Skeletal muscle tissue (tissue), 4 donors: Measurements from ENCODE around the gene BATF. TPM values are rescaled to one million over a fixed set of nuclear protein-coding genes. Genes with fewer than 3 reads are reported as not detected.

Experiments used
- H3K27ac ChIP-seq: one replicate; pipeline ENCODE4 v1.7.0; 2013; ENCODE audit warnings: mild to moderate bottlenecking, low read depth, low read length, inconsistent platforms
- H3K27me3 ChIP-seq, 3 donors: one replicate each; pipeline ENCODE4 v1.7.0; 2013; ENCODE audit warnings: low read length in 3 of 3; ENCODE audit not compliant: control insufficient read depth in 3 of 3, insufficient read depth in 3 of 3
- H3K36me3 ChIP-seq, 3 donors: one replicate each; pipeline ENCODE4 v1.7.0; 2013; ENCODE audit warnings: low read length in 3 of 3; ENCODE audit not compliant: control insufficient read depth in 3 of 3, insufficient read depth in 3 of 3
- H3K4me1 ChIP-seq, 3 donors: one replicate each; pipeline ENCODE4 v1.7.0; 2013; ENCODE audit warnings: low read length in 3 of 3, mild to moderate bottlenecking in 3 of 3; ENCODE audit not compliant: control insufficient read depth in 3 of 3, insufficient read depth in 3 of 3
- H3K4me3 ChIP-seq, 3 donors: one replicate each; pipeline ENCODE4 v1.7.0; 2013; ENCODE audit warnings: low read length in 3 of 3
- H3K9ac ChIP-seq, 3 donors: one replicate each; pipeline ENCODE4 v1.7.0; 2013; ENCODE audit warnings: low read length in 3 of 3, mild to moderate bottlenecking in 3 of 3, moderate library complexity in 2 of 3, low read depth in 1 of 3
- H3K9me3 ChIP-seq, 3 donors: one replicate each; pipeline ENCODE4 v1.7.0; 2013; ENCODE audit warnings: low read length in 3 of 3; ENCODE audit not compliant: control insufficient read depth in 3 of 3
- total RNA-seq: library from RNA; depleted of rRNA; stranded (reverse); fragments of >200 nt; gene quantifications from one replicate; pipeline ENCODE4 v1.2.3, GENCODE V29; 2014
- donor health status: Osteomylitis.

Gene BATF
- total RNA-seq, 1 donor from 2014 or later, result 1.0 TPM

- H3K36me3 ChIP-seq, result no peaks in the 10 kb centered on the region
- no peaks in the 10 kb centered on the region for H3K4me1 ChIP-seq
- no peak overlapping the region for H3K9ac ChIP-seq
- H3K9me3 ChIP-seq, result no peaks in the 10 kb centered on the region
- no peak overlapping the region for H3K27ac ChIP-seq
- H3K4me3 ChIP-seq, result no peak overlapping the region
- no peaks in the 10 kb centered on the region for H3K27me3 ChIP-seq
Measured at GRCh38 chr14:75499084-75499875, 23.0 kb upstream of the BATF start.

GRCh38 chr14:75501080-75501479 lies 21.2 kb upstream of the BATF start:
- H3K9ac ChIP-seq, result no peak overlapping the region
- H3K27me3 ChIP-seq, result no peaks in the 10 kb centered on the region
- no peaks in the 10 kb centered on the region for H3K9me3 ChIP-seq
- no peaks in the 10 kb centered on the region for H3K4me1 ChIP-seq
- H3K4me3 ChIP-seq, result no peak overlapping the region
- H3K27ac ChIP-seq, result no peak overlapping the region
- no peaks in the 10 kb centered on the region for H3K36me3 ChIP-seq

GRCh38 chr14:75504411-75504810 lies 17.9 kb upstream of the BATF start:
- no peaks in the 10 kb centered on the region for H3K4me1 ChIP-seq
- no peaks in the 10 kb centered on the region for H3K27me3 ChIP-seq
- no peaks in the 10 kb centered on the region for H3K9me3 ChIP-seq
- H3K36me3 ChIP-seq, result no peaks in the 10 kb centered on the region
- no peak overlapping the region for H3K27ac ChIP-seq
- no peak overlapping the region for H3K9ac ChIP-seq
- H3K4me3 ChIP-seq, result no peak overlapping the region

GRCh38 chr14:75506930-75507329 lies 15.3 kb upstream of the BATF start:
- Histone ChIP-seq H3K9ac (no peak overlapping the region), H3K9me3 (no peaks in the 10 kb centered on the region), H3K27me3 (no peaks in the 10 kb centered on the region), H3K4me3 (no peak overlapping the region), H3K36me3 (no peaks in the 10 kb centered on the region), H3K27ac (no peak overlapping the region), H3K4me1 (no peaks in the 10 kb centered on the region)

GRCh38 chr14:75510547-75510946 lies 11.7 kb upstream of the BATF start:
- Histone ChIP-seq H3K9me3 (no peaks in the 10 kb centered on the region), H3K27ac (no peak overlapping the region), H3K36me3 (no peaks in the 10 kb centered on the region), H3K4me1 (peaks cover 0 to 5% (median 3%) of the 10 kb centered on the region in 3 donors), H3K27me3 (no peaks in the 10 kb centered on the region), H3K9ac (no peak overlapping the region), H3K4me3 (no peak overlapping the region)

- Histone ChIP-seq H3K27me3 (no peaks in the 10 kb centered on the region), H3K4me3 (no peak overlapping the region), H3K27ac (no peak overlapping the region), H3K9ac (no peak overlapping the region), H3K4me1 (peaks cover 0 to 7% (median 5%) of the 10 kb centered on the region in 3 donors), H3K9me3 (no peaks in the 10 kb centered on the region), H3K36me3 (no peaks in the 10 kb centered on the region)
Measured at GRCh38 chr14:75511201-75511600, 11.1 kb upstream of the BATF start.

GRCh38 chr14:75513911-75514672 lies 8.2 kb upstream of the BATF start:
- Histone ChIP-seq H3K27ac (no peak overlapping the region), H3K9me3 (no peaks in the 10 kb centered on the region), H3K27me3 (no peaks in the 10 kb centered on the region), H3K9ac (no peak overlapping the region), H3K4me3 (no peak overlapping the region), H3K4me1 (peaks cover 0 to 7% (median 5%) of the 10 kb centered on the region in 3 donors), H3K36me3 (no peaks in the 10 kb centered on the region)

- Histone ChIP-seq H3K9me3 (no peaks in the 10 kb centered on the region), H3K4me1 (peaks cover 0 to 7% (median 5%) of the 10 kb centered on the region in 3 donors), H3K27me3 (no peaks in the 10 kb centered on the region), H3K4me3 (peak overlapping the region; percentile 56 to 78 (median 61)), H3K9ac (peak overlapping the region in 2 of 3 donors; percentile 53 to 73), H3K36me3 (no peaks in the 10 kb centered on the region), H3K27ac (no peak overlapping the region)
Measured at GRCh38 chr14:75514673-75515628, 7.3 kb upstream of the BATF start.

GRCh38 chr14:75515629-75515996 lies 6.7 kb upstream of the BATF start:
- H3K4me1 ChIP-seq, result peaks cover 0 to 7% (median 5%) of the 10 kb centered on the region in 3 donors
- no peaks in the 10 kb centered on the region for H3K36me3 ChIP-seq
- peak overlapping the region in 1 of 3 donors; percentile 53 for H3K9ac ChIP-seq
- H3K9me3 ChIP-seq, result no peaks in the 10 kb centered on the region
- H3K4me3 ChIP-seq, result peak overlapping the region; percentile 56 to 78 (median 61)
- H3K27ac ChIP-seq, result no peak overlapping the region
- H3K27me3 ChIP-seq, result no peaks in the 10 kb centered on the region
